GM12878 (cell line): ENCODE measurements around the gene DLL1. TPM values are rescaled to one million over a fixed set of nuclear protein-coding genes. Genes with fewer than 3 reads are reported as not detected.

Source experiments
- ATAC-seq: fragments of 200-7000 bp; cut with Tn5 transposase; 3 replicates; pipeline ENCODE4 v1.9.1; 2020; ENCODE audit warnings: mild to moderate bottlenecking, moderate library complexity
- BruUV-seq: library from RNA; stranded (reverse); fragments of 400-500 nt; replicated peaks from 2 replicates; lab custom pipeline; 2021; lab: Mats Ljungman, UMichigan
- CTCF ChIA-PET: fragments of 300-600 bp; sonication (Branson Sonifier 250); formaldehyde crosslinking; extraction: SDS; loops from one replicate; lab custom pipeline; 2021; ENCODE audit warnings: inconsistent platforms; lab: Yijun Ruan, JAX
- POLR2A ChIA-PET: fragments of 350-600 bp; formaldehyde crosslinking; extraction: SDS; loops from one replicate; lab custom pipeline; 2021; ENCODE audit warnings: inconsistent platforms; lab: Charles Lee
- RAD21 ChIA-PET: fragments of 300-600 bp; sonication (Branson Sonifier 250); formaldehyde crosslinking; loops from one replicate; lab custom pipeline; 2023; ENCODE audit warnings: antibody characterized with exemption; ENCODE audit not compliant: unreplicated experiment; lab: Charles Lee
- SMC1A ChIA-PET: fragments of 300-600 bp; sonication (Branson Sonifier 250); formaldehyde crosslinking; loops from one replicate; lab custom pipeline; 2023; ENCODE audit not compliant: unreplicated experiment, uncharacterized antibody; lab: Charles Lee
- DNase-seq: peaks from one replicate; pipeline ENCODE4 v3.0.0-alpha.2; 2011; ENCODE audit warnings: low read depth, low spot score
- FAIRE-seq: peaks from 3 replicates; lab custom pipeline; 2011; peaks lifted over from hg19 to GRCh38; lab: Jason Lieb, UNC
- H2AFZ ChIP-seq: 2 replicates; pipeline ENCODE4 v1.6.0; 2011; ENCODE audit warnings: low read depth, low read length, control low read depth; ENCODE audit not compliant: control insufficient read depth
- H3K27ac ChIP-seq: 2 replicates; pipeline ENCODE4 v1.5.1; 2011; ENCODE audit warnings: control low read depth; ENCODE audit not compliant: control insufficient read depth, insufficient read depth
- H3K27me3 ChIP-seq, 2 experiments: replicated peaks in 1 of 2; 2 replicates each; pipeline versions ENCODE4 v1.6.0 to v1.6.1; 2011; ENCODE audit warnings: low read length in 1 of 2; ENCODE audit not compliant: control insufficient read depth in 2 of 2, insufficient read depth in 2 of 2
- H3K36me3 ChIP-seq, 2 experiments: 2 replicates each; pipeline ENCODE4 v1.5.1; 2011; ENCODE audit warnings: low read length in 1 of 2; ENCODE audit not compliant: control insufficient read depth in 2 of 2, insufficient read depth in 2 of 2
- H3K4me1 ChIP-seq: 2 replicates; pipeline ENCODE4 v1.6.1; 2011; ENCODE audit warnings: mild to moderate bottlenecking, low read length, moderate library complexity, mixed read lengths; ENCODE audit not compliant: control insufficient read depth, insufficient read depth
- H3K4me2 ChIP-seq: 2 replicates; pipeline ENCODE4 v1.6.0; 2011; ENCODE audit warnings: control low read depth; ENCODE audit not compliant: control insufficient read depth, insufficient read depth
- H3K4me3 ChIP-seq: fragments of 200-600 bp; sonication (generic); 2 replicates; pipeline ENCODE4 v1.5.1; 2016
- H3K79me2 ChIP-seq: 2 replicates; pipeline ENCODE4 v1.6.0; 2011; ENCODE audit warnings: low read length; ENCODE audit not compliant: control insufficient read depth, insufficient read depth
- H3K9ac ChIP-seq: 2 replicates; pipeline ENCODE4 v1.8.0; 2011; ENCODE audit warnings: low read length, control low read depth, mixed read lengths; ENCODE audit not compliant: control insufficient read depth, insufficient read depth
- H3K9me3 ChIP-seq: replicated peaks from 3 replicates; pipeline ENCODE4 v1.5.1; 2011; ENCODE audit warnings: mild to moderate bottlenecking, low read length; ENCODE audit not compliant: control insufficient read depth, insufficient read depth
- H4K20me1 ChIP-seq: 2 replicates; pipeline ENCODE4 v1.6.0; 2011; ENCODE audit not compliant: control insufficient read depth, insufficient read depth
- CHD2 ChIP-seq: IDR thresholded peaks from 2 replicates; pipeline ENCODE4 v1.6.1; 2011; ENCODE audit warnings: low read depth, low read length, improper control_type of control experiment, borderline replicate concordance
- CHD4 ChIP-seq: fragments of 200-600 bp; sonication (generic); IDR thresholded peaks from 2 replicates; pipeline ENCODE4 v1.6.1; 2016; ENCODE audit warnings: mild to moderate bottlenecking
- CREM ChIP-seq: IDR thresholded peaks from 2 replicates; pipeline ENCODE4 v1.6.1; 2014; ENCODE audit warnings: antibody characterized with exemption, low read depth
- DPF2 ChIP-seq: fragments of 450-650 bp; IDR thresholded peaks from 2 replicates; pipeline ENCODE4 v1.6.1; 2017; ENCODE audit warnings: mild to moderate bottlenecking
- HDAC2 ChIP-seq: fragments of 200-600 bp; sonication (generic); IDR thresholded peaks from 2 replicates; pipeline ENCODE4 v1.6.1; 2017
- HSF1 ChIP-seq: fragments of 150-350 bp; IDR thresholded peaks from 2 replicates; pipeline ENCODE4 v1.6.1; 2014; ENCODE audit warnings: mild to moderate bottlenecking, low read depth, low read length
- IKZF2 ChIP-seq, 2 experiments: fragments of 450-650 bp; IDR thresholded peaks; 2 replicates each; pipeline ENCODE4 v1.6.1; 2017; ENCODE audit warnings: mild to moderate bottlenecking in 2 of 2, moderate library complexity in 2 of 2
- IRF4 ChIP-seq: IDR thresholded peaks from 2 replicates; pipeline ENCODE4 v1.6.1; 2011; ENCODE audit warnings: low read depth, low read length
- KAT2A ChIP-seq: conservative IDR thresholded peaks from 2 replicates; pipeline ENCODE4 v1.6.1; 2011; ENCODE audit warnings: low read depth, low read length; ENCODE audit not compliant: control insufficient read depth
- MYB ChIP-seq: fragments of 150-350 bp; IDR thresholded peaks from 2 replicates; pipeline ENCODE4 v1.6.1; 2014; ENCODE audit warnings: mild to moderate bottlenecking, low read depth, low read length, borderline replicate concordance
- NBN ChIP-seq: fragments of 450-650 bp; IDR thresholded peaks from 2 replicates; pipeline ENCODE4 v1.6.1; 2016
- NR2F1 ChIP-seq: fragments of 450-650 bp; conservative IDR thresholded peaks from 2 replicates; pipeline ENCODE4 v1.6.1; 2017; ENCODE audit warnings: mild to moderate bottlenecking
- PRDM15 ChIP-seq: fragments of 450-650 bp; formaldehyde crosslinking; IDR thresholded peaks from 2 replicates; pipeline ENCODE4 v1.4.0; 2020; ENCODE audit warnings: mild to moderate bottlenecking, moderate library complexity
- REST ChIP-seq: IDR thresholded peaks from 2 replicates; pipeline ENCODE4 v1.6.1; 2012; ENCODE audit warnings: mild to moderate bottlenecking, low read depth, low read length
- SP1 ChIP-seq: IDR thresholded peaks from one replicate; pipeline ENCODE4 v1.6.1; 2011; ENCODE audit warnings: low read depth, low read length
- USF2 ChIP-seq: IDR thresholded peaks from 2 replicates; pipeline ENCODE4 v1.6.1; 2011; ENCODE audit warnings: low read depth, low read length, improper control_type of control experiment, borderline replicate concordance
- ZBED1 ChIP-seq: IDR thresholded peaks from 2 replicates; pipeline ENCODE4 v1.6.1; 2016; ENCODE audit warnings: borderline replicate concordance
- ZNF24 ChIP-seq: fragments of 450-650 bp; IDR thresholded peaks from 2 replicates; pipeline ENCODE4 v1.6.1; 2017; ENCODE audit warnings: antibody characterized with exemption, mild to moderate bottlenecking
- WGBS: methylation state at CpG from one replicate; pipeline ENCODE4 v1.1.6; 2016; ENCODE audit warnings: low lambda C conversion rate; ENCODE audit not compliant: insufficient replicate concordance, insufficient coverage; ENCODE audit errors: missing lambda C conversion rate; 5-methylcytosine and 5-hydroxymethylcytosine counted together
- in situ Hi-C: fragments of 300-500 bp; cut with MboI; formaldehyde crosslinking; loops from 9 replicates; pipeline ENCODE4 v1.14.3; 2018; ENCODE audit warnings: mixed read lengths
- intact Hi-C: fragments of 100-400 bp; cut with micrococcal nuclease; formaldehyde crosslinking; loops from one replicate; pipeline ENCODE4 v1.14.2; 2022; ENCODE audit not compliant: unreplicated experiment
- polyA plus RNA-seq, 11 experiments: library from polyadenylated mRNA; depleted of rRNA in 4 of 11; unstranded in 6 of 11; stranded (reverse) in 5 of 11; fragments of >200 nt; fragmentation: Nextera tagmentation in 4 of 11; fragmentation: Illumina TruSeq in 1 of 11; extraction: Ambion mirVana in 4 of 11; extraction: Trizol in 1 of 11; gene quantifications; 1 replicate in 1 of 11; 2 replicates in 10 of 11; pipeline versions ENCODE4 v1.2.1 to v1.2.3, GENCODE V29; 2011 to 2016; ENCODE audit warnings: inconsistent platforms in 2 of 11, missing spikeins in 2 of 11, low read depth in 1 of 11
- total RNA-seq, 4 experiments: library from RNA; depleted of rRNA in 3 of 4; stranded (reverse); fragments of >200 nt in 3 of 4; fragmentation: Illumina TruSeq in 1 of 4; extraction: Trizol in 1 of 4; gene quantifications; 2 replicates each; pipeline versions ENCODE4 v1.2.1 to v1.2.3, GENCODE V29; 2013 to 2021

Gene DLL1
- total and polyA plus RNA-seq, 10 of the 15 experiments (the other 5 are each of a cell fraction or from before 2014, with no cell fraction given), result 0.02 to 0.80 (median 0.19) TPM

GRCh38 chr6:170258407-170258806 is 32.5 kb downstream of the DLL1 start (continued):
- TF ChIP-seq PRDM15 (no peak), CREM (no peak), KAT2A (no peak), ZNF24 (no peak), NBN (no peak), HSF1 (no peak), SP1 (no peak)
- TF ChIP-seq, all 136 proteins: peak for 0

GRCh38 chr6:170257376-170257775 is 33.5 kb downstream of the DLL1 start:
- no peak overlapping the region for H3K9ac ChIP-seq
- WGBS, result 24% methylated on average over 4 of the region's 4 CpGs
- DNase-seq, result no peak
- H3K36me3 ChIP-seq, result no peaks in the 10 kb centered on the region
- in situ Hi-C loops (no loop called here), intact Hi-C loops (no loop called here)
- H3K4me3 ChIP-seq, result no peak overlapping the region
- no peak for ATAC-seq
- no TSS peak for BruUV-seq
- no peak overlapping the region for H3K27ac ChIP-seq
- H3K27me3 ChIP-seq, result no peaks in the 10 kb centered on the region; a peak in 1 of 4 replicates
- H3K4me2 ChIP-seq, result no peak overlapping the region
- no peaks in the 10 kb centered on the region for H4K20me1 ChIP-seq
- ChIA-PET POLR2A (no interaction called here), SMC1A (no interaction called here), CTCF (no interaction called here), RAD21 (no interaction called here)
- no peaks in the 10 kb centered on the region for H3K79me2 ChIP-seq
- no peaks in the 10 kb centered on the region for H3K9me3 ChIP-seq
- H3K4me1 ChIP-seq, result no peaks in the 10 kb centered on the region
- H2AFZ ChIP-seq, result no peak overlapping the region
- no peak for FAIRE-seq
- TF ChIP-seq CHD4 (no peak), USF2 (no peak), REST (no peak), ZBED1 (no peak), CHD2 (no peak), MYB (no peak), IRF4 (no peak), DPF2 (no peak), IKZF2 (IDR thresholded peaks at IDR 0.05) (no peak), HDAC2 (no peak), NR2F1 (no peak)
